AG04450 (cell line): ENCODE results near the gene PSAP. TPM values are rescaled to one million over a fixed set of nuclear protein-coding genes. Genes with fewer than 3 reads are reported as not detected.
"Not testable (repeated sequence)": the region's sequence is repeated elsewhere in the genome, so short reads cannot be mapped to it uniquely, and the experiment has no call there.

Source experiments
- CTCF ChIA-PET: fragments of 300-600, 350-600 bp; formaldehyde crosslinking; extraction: SDS; loops from one replicate; lab custom pipeline; 2022; ENCODE audit warnings: antibody characterized with exemption, inconsistent platforms; lab: Charles Lee
- POLR2A ChIA-PET: fragments of 350-600 bp; formaldehyde crosslinking; extraction: SDS; loops from one replicate; lab custom pipeline; 2021; ENCODE audit warnings: antibody characterized with exemption, inconsistent platforms; lab: Yijun Ruan, JAX
- DNase-seq: peaks from one replicate; pipeline ENCODE4 v3.0.0-alpha.2; 2011; ENCODE audit warnings: low read depth, low spot score
- H3K27ac ChIP-seq: one replicate; pipeline ENCODE4 v1.5.1; 2012; ENCODE audit warnings: low read depth, low read length, control low read depth
- H3K27me3 ChIP-seq: one replicate; pipeline ENCODE4 v1.6.0; 2012; ENCODE audit warnings: low read length; ENCODE audit not compliant: control insufficient read depth, insufficient read depth
- H3K4me3 ChIP-seq: 2 replicates; pipeline ENCODE4 v1.5.1; 2011; ENCODE audit warnings: mild to moderate bottlenecking, low read depth, low read length, control low read depth
- H3K9me3 ChIP-seq: 2 replicates; pipeline ENCODE4 v1.5.1; 2012; ENCODE audit warnings: low read length; ENCODE audit not compliant: control insufficient read depth, insufficient read depth
- polyA plus RNA-seq: library from polyadenylated mRNA; depleted of rRNA; stranded (reverse); fragments of >200 nt; gene quantifications from 2 replicates; pipeline ENCODE4 v1.2.3, GENCODE V29; 2011
- TF ChIP-seq, protein P1 (sequence below): IDR thresholded peaks from 2 replicates; pipeline ENCODE4 v1.5.1; 2011; ENCODE audit warnings: low read depth, low read length, control low read depth, inconsistent platforms

Gene PSAP
- polyA plus RNA-seq, 1 experiment: 1,594 TPM

- H3K27me3 ChIP-seq: no peaks in the 10 kb centered on the region
- TF ChIP-seq, protein P1, sequence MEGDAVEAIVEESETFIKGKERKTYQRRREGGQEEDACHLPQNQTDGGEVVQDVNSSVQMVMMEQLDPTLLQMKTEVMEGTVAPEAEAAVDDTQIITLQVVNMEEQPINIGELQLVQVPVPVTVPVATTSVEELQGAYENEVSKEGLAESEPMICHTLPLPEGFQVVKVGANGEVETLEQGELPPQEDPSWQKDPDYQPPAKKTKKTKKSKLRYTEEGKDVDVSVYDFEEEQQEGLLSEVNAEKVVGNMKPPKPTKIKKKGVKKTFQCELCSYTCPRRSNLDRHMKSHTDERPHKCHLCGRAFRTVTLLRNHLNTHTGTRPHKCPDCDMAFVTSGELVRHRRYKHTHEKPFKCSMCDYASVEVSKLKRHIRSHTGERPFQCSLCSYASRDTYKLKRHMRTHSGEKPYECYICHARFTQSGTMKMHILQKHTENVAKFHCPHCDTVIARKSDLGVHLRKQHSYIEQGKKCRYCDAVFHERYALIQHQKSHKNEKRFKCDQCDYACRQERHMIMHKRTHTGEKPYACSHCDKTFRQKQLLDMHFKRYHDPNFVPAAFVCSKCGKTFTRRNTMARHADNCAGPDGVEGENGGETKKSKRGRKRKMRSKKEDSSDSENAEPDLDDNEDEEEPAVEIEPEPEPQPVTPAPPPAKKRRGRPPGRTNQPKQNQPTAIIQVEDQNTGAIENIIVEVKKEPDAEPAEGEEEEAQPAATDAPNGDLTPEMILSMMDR: no peak
- H3K27ac ChIP-seq: no peak overlapping the region
- H3K9me3 ChIP-seq: no peaks in the 10 kb centered on the region
- no peak overlapping the region for H3K4me3 ChIP-seq
- DNase-seq: no peak
- CTCF ChIA-PET: no interaction called here
- POLR2A ChIA-PET: interaction anchor here (0.8 kb wide), 1 partner anchor 151 kb away, joined by 3 read pairs; no protein-coding TSS in a partner anchor
Observed at GRCh38 chr10:71857934-71858890, 7.2 kb upstream of the PSAP start.

GRCh38 chr10:71856619-71857018 lies 5.6 kb upstream of the PSAP start:
- DNase-seq: no peak
- Histone ChIP-seq H3K27ac (no peak overlapping the region), H3K9me3 (no peaks in the 10 kb centered on the region), H3K4me3 (no peak overlapping the region), H3K27me3 (no peaks in the 10 kb centered on the region)
- ChIA-PET CTCF (no interaction called here), POLR2A (no interaction called here)
- TF ChIP-seq, protein P1: no peak

DNA sequence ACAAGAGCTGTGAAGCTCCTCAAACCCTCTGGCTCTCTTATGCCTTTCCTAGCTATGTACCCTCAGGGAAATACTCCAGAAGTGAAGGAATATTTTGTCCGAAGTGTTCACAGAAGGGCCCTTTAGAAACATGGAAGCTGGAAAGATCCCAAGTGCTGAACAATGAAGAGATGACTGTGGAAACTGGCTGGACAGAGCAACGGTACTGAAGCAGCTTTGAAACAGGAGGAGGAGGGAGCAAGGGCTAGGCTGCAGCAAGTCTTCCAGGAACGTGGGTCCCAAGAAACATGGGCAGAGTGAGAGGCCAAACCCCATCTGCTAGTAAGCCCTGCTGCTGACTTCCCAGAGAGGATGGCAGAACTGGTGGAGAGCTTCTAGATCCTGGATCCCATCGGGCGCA lies 3.0 kb upstream of the PSAP start:
- H3K4me3 ChIP-seq: no peak overlapping the region
- POLR2A ChIA-PET: no interaction called here
- peaks cover 4% of the 10 kb centered on the region; the same call in 1 of the 2 replicates for H3K9me3 ChIP-seq
- TF ChIP-seq, protein P1: no peak
- CTCF ChIA-PET: interaction anchor here (1.0 kb wide), 1 partner anchor 14 kb away, joined by 6 read pairs; no protein-coding TSS in a partner anchor
- H3K27ac ChIP-seq: peak overlapping the region; percentile 1
- no peak for DNase-seq
- H3K27me3 ChIP-seq: no peaks in the 10 kb centered on the region

DNA sequence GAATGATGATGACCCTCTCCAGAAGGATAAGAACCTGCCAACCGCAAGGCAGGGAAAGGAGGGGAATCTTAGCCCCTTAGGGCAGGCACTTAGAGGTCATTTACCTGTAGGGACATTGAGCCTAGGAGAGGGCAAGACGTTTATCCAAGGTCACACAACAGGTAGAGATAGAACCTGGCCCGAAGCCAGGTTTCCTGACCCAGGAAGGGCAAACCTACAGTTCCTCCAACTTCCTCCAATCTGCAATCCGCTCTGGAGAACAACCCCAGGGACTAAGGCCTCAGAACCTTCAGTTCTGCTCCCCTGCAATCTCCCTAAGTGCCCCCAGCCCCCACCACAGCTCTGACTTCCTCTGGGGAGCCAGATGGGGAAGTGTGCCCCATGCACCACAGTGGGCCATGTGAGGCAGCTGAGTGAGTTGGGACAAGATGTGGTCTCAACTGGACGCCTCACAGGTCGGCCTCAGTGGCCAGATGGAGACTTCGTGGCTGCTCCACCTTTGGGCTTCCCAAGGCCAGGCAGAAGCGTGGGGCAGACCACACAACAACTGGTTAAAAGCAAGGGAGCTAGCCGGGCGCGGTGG lies 1.4 kb upstream of the PSAP start:
- POLR2A ChIA-PET: interaction anchor here (0.6 kb wide), 1 partner anchor 888 kb away, joined by 3 read pairs; no protein-coding TSS in a partner anchor
- H3K27me3 ChIP-seq: no peaks in the 10 kb centered on the region
- no peak overlapping the region for H3K4me3 ChIP-seq
- CTCF ChIA-PET: interaction anchor here (1.7 to 2.1 kb wide), 2 partner anchors 44 to 79 kb away, joined by 4 to 6 read pairs; no protein-coding TSS in a partner anchor
- TF ChIP-seq, protein P1: no peak
- no peak for DNase-seq
- H3K9me3 ChIP-seq: peaks cover 4% of the 10 kb centered on the region; the same call in 1 of the 2 replicates
- no peak overlapping the region for H3K27ac ChIP-seq

GRCh38 chr10:71851465-71852095 lies 529 bp upstream of the PSAP start:
- CTCF ChIA-PET: interaction anchor here (0.8 to 2.1 kb wide), 3 partner anchors 45 to 78 kb away, joined by 4 to 6 read pairs (median 4); no protein-coding TSS in a partner anchor
- POLR2A ChIA-PET: interaction anchor here (0.6 to 2.1 kb wide), 10 partner anchors 9 to 889 kb away, joined by 3 to 40 read pairs (median 3); partner anchors contain the start of gene VSIR
- H3K27me3 ChIP-seq, H3K9me3 ChIP-seq, DNase-seq: not testable (repeated sequence)
- Histone ChIP-seq H3K27ac (peak overlapping the region; percentile 11), H3K4me3 (peak overlapping the region; percentile 27)
